ENCODE measurements around the gene MMP17. TPM values are rescaled to one million over a fixed set of nuclear protein-coding genes. Genes with fewer than 3 reads are reported as not detected.
"Not testable (repeated sequence)": the region's sequence is repeated elsewhere in the genome, so short reads cannot be mapped to it uniquely, and the experiment has no call there.

MMP17 gene
- total RNA-seq, 2 donors from 2014 or later, result 10.9 to 12.0 TPM

DNA sequence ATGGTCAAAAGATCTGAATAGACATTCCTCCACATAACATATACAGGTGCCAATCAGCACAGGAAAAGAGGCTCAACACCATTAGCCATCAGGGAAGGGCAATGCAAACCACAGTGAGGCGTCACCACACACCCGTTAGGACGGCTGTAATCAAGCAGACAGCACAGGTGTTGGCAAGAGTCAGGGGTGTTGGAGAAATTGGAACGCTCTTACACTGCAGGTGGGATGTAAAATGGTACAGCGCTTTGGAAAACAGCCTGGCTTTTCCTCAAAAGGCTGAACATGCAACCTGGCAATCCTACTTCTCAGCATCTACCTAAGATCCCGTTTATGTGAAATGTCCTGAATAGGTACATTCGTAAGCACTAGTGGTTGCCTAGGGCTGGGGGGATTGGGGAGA lies 21.5 kb upstream of the MMP17 start:
- H3K4me1 Mint-ChIP-seq, result peaks cover 2% of the 10 kb centered on the region

DNA sequence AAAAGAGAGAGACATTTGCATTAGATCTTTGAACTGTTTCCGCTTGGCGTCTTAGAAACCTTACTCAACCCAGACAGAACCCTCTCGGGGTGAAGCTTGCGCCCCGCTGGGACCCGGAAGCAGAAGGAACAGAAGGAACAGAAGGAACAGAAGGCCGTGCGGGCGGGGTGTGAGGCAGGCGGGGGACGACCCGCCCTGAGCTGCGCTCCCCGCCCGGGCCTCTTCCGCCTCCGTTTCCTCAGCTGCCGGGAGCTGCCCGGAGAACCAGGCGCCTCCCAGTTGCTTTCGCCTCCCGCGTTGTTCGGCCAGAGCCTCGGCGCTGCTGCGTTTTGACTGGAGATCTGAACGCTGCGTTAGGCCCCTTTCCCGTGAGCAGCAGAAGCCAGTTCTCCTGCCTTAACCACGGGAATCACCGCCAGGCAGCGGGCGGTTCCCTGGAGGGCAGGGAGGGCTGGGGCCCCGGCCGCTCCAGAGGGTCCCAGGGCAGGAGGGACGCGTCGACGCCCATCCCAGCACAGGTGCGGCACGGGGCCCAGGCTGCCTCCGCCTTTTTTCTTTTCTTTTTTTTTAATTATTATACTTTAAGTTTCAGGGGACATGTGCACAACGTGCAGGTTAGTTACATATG lies 19.3 kb upstream of the MMP17 start:
- no peaks in the 10 kb centered on the region for H3K36me3 ChIP-seq (ENCODE audit: control insufficient read depth, insufficient read depth, low read length)
- H3K9me3 ChIP-seq (ENCODE audit: control insufficient read depth, low read length), result peaks cover 10% of the 10 kb centered on the region
- peaks cover 1% of the 10 kb centered on the region for H3K4me1 Mint-ChIP-seq
- no peaks in the 10 kb centered on the region for H3K4me1 ChIP-seq (ENCODE audit: control insufficient read depth, insufficient read depth, low read length)
- no peak overlapping the region for H3K9ac ChIP-seq (ENCODE audit: extremely low read depth, low read length, poor library complexity, severe bottlenecking)
- no peak overlapping the region for H3K27ac Mint-ChIP-seq
- TF ChIP-seq, protein P1, sequence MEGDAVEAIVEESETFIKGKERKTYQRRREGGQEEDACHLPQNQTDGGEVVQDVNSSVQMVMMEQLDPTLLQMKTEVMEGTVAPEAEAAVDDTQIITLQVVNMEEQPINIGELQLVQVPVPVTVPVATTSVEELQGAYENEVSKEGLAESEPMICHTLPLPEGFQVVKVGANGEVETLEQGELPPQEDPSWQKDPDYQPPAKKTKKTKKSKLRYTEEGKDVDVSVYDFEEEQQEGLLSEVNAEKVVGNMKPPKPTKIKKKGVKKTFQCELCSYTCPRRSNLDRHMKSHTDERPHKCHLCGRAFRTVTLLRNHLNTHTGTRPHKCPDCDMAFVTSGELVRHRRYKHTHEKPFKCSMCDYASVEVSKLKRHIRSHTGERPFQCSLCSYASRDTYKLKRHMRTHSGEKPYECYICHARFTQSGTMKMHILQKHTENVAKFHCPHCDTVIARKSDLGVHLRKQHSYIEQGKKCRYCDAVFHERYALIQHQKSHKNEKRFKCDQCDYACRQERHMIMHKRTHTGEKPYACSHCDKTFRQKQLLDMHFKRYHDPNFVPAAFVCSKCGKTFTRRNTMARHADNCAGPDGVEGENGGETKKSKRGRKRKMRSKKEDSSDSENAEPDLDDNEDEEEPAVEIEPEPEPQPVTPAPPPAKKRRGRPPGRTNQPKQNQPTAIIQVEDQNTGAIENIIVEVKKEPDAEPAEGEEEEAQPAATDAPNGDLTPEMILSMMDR (conservative IDR thresholded peaks at IDR 0.05), result no peak
- WGBS, 2 experiments (ENCODE audit: insufficient coverage in 1 of 2, insufficient read length in 1 of 2), result 93 to 95% methylated on average over 30 to 44 of the region's 44 CpGs
- H3K27me3 ChIP-seq (ENCODE audit: control insufficient read depth, insufficient read depth, low read length, poor library complexity, severe bottlenecking), result no peaks in the 10 kb centered on the region
- DNase-seq, result no peak
- peaks cover 25% of the 10 kb centered on the region for H3K9me3 Mint-ChIP-seq
- H3K4me3 ChIP-seq (ENCODE audit: low read length), result no peak overlapping the region
- no peaks in the 10 kb centered on the region for H3K27me3 Mint-ChIP-seq (ENCODE audit: insufficient read depth)
- H3K27ac ChIP-seq (ENCODE audit: low read depth, low read length), result no peak overlapping the region
- H3K36me3 Mint-ChIP-seq (ENCODE audit: low read depth), result peaks cover under 1% of the 10 kb centered on the region
- H3K4me3 Mint-ChIP-seq, result no peak overlapping the region

More for the DNA sequence above, 21.5 kb upstream of the MMP17 start:
- Mint-ChIP-seq H3K27ac (no peak overlapping the region), H3K27me3 (ENCODE audit: insufficient read depth) (no peaks in the 10 kb centered on the region), H3K9me3 (peaks cover 4% of the 10 kb centered on the region), H3K36me3 (ENCODE audit: low read depth) (peaks cover 12% of the 10 kb centered on the region), H3K4me3 (no peak overlapping the region)
- Histone ChIP-seq H3K36me3 (ENCODE audit: control insufficient read depth, insufficient read depth, low read length) (no peaks in the 10 kb centered on the region), H3K4me1 (ENCODE audit: control insufficient read depth, insufficient read depth, low read length) (no peaks in the 10 kb centered on the region), H3K27me3 (ENCODE audit: control insufficient read depth, insufficient read depth, low read length, poor library complexity, severe bottlenecking) (no peaks in the 10 kb centered on the region), H3K9ac (ENCODE audit: extremely low read depth, low read length, poor library complexity, severe bottlenecking) (no peak overlapping the region), H3K27ac (ENCODE audit: low read depth, low read length) (no peak overlapping the region), H3K4me3 (ENCODE audit: low read length) (no peak overlapping the region), H3K9me3 (ENCODE audit: control insufficient read depth, low read length) (no peaks in the 10 kb centered on the region)
- TF ChIP-seq, protein P1 (conservative IDR thresholded peaks at IDR 0.05), result no peak
- 94 to 95% methylated on average over 6 to 7 of the region's 7 CpGs for WGBS, 2 experiments (ENCODE audit: insufficient coverage in 1 of 2, insufficient read length in 1 of 2)
- no peak for DNase-seq

DNA sequence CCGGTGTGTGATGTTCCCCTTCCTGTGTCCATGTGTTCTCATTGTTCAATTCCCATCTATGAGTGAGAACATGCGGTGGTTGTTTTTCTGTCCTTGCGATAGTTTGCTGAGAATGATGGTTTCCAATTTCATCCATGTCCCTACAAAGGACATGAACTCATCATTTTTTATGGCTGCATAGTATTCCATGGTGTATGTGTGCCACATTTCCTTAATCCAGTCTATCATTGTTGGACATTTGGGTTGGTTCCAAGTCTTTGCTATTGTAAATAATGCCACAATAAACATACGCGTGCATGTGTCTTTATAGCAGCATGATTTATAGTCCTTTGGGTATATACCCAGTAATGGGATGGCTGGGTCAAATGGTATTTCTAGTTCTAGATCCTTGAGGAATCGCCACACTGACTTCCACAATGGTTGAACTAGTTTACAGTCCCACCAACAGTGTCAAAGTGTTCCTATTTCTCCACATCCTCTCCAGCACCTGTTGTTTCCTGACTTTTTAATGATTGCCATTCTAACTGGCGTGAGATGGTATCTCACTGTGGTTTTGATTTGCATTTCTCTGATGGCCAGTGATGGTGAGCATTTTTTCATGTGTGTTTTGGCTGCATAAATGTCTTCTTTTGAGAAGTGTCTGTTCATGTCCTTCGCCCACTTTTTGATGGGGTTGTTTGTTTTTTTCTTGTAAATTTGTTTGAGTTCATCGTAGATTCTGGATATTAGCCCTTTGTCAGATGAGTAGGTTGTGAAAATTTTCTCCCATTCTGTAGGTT lies 18.5 kb upstream of the MMP17 start:
- not testable (repeated sequence) for H3K27ac ChIP-seq (ENCODE audit: low read depth, low read length); H3K4me1 Mint-ChIP-seq

More for the DNA sequence above, 18.5 kb upstream of the MMP17 start:
- not testable (repeated sequence) for H3K27me3 ChIP-seq (ENCODE audit: control insufficient read depth, insufficient read depth, low read length, poor library complexity, severe bottlenecking); H3K4me3 Mint-ChIP-seq; H3K27me3 Mint-ChIP-seq (ENCODE audit: insufficient read depth); DNase-seq; H3K27ac Mint-ChIP-seq; H3K9ac ChIP-seq (ENCODE audit: extremely low read depth, low read length, poor library complexity, severe bottlenecking); H3K4me3 ChIP-seq (ENCODE audit: low read length); H3K36me3 ChIP-seq (ENCODE audit: control insufficient read depth, insufficient read depth, low read length); H3K4me1 ChIP-seq (ENCODE audit: control insufficient read depth, insufficient read depth, low read length); H3K36me3 Mint-ChIP-seq (ENCODE audit: low read depth)
- whole genome bisulfite sequencing, 2 experiments (ENCODE audit: insufficient coverage in 1 of 2, insufficient read length in 1 of 2), result 100% methylated on average over 1 of the region's 9 CpGs; no CpG with 5 or more reads in 1 of the 2 experiments
- peaks cover 29% of the 10 kb centered on the region for H3K9me3 Mint-ChIP-seq
- H3K9me3 ChIP-seq (ENCODE audit: control insufficient read depth, low read length), result peaks cover 16% of the 10 kb centered on the region
